ENCODE data around the gene DYSF.

DYSF gene

GRCh38 chr2:71503837-71504236 is 50.5 kb downstream of the DYSF start:
- DNase-seq = no peak

DNA sequence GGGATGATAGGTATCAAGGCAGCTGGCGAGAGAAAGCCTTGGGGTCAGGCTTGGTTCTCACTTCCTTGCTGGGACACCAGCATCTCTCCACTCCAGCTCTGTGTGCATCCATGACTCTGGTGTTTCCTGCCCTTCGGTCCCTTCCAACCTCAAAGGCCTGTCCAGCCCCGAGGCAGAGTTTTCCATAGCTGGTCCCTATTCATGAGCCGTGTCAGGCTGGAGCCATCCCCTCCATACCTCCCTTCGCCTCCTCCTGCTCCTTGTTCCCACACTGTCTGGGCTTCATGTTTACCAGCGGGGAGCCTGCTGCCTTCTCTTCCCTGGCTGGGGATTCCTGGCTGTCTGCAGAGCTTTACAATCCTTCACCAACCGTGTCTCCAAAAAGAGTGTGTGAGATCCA is 51.2 kb downstream of the DYSF start:
- no peak for DNase-seq

GRCh38 chr2:71505086-71505769 is 51.9 kb downstream of the DYSF start:
- DNase-seq = no peak

- DNase-seq = no peak
Measured at GRCh38 chr2:71505770-71506140, 52.4 kb downstream of the DYSF start.

DNA sequence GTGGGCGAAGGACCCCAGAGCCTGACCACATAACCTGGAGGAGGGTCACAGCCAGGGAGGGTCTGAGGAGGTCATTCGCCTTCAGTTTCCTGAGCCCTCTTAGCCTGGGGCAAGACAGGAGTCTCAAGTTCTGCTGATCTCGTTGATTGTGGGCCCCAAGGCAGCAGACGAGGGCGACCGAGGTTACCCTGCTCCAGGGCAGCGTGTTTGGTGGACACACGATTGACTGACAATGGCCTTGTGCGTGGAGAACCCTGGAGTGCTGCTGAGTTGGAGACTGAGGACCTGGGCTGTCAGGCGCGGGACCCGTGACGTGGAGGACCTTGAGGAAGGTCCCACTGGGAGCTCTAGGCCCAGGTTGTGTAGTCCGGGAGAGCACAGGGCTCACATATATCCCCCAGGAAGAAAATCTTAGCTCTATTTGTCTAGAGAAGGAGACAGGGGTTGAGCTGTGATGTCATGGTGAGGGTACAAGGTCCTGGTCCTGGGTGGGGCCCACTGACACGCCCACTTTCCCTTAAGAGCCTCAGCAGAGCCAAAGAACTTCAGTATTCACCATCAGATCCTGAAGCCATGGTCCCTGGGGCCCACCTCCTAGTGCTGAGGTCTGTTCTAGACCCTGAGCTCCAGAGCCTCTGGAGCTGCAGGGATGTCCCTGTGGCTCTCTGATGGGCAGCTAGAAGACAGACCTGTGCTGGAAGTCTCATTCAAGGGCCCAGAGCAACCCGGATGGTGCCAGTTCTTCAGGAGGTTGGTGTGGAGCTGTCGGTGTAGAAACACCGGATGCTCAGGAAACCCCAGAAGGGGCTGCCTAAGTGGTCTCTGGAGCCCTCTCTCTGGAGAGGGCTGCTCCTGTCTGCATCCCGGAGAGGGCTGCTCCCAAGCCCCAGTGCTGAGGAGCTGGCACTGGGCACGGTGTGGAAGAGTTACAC is 53.1 kb downstream of the DYSF start:
- DNase-seq = no peak

GRCh38 chr2:71507476-71507875 is 54.1 kb downstream of the DYSF start:
- DNase-seq = no peak

DNA sequence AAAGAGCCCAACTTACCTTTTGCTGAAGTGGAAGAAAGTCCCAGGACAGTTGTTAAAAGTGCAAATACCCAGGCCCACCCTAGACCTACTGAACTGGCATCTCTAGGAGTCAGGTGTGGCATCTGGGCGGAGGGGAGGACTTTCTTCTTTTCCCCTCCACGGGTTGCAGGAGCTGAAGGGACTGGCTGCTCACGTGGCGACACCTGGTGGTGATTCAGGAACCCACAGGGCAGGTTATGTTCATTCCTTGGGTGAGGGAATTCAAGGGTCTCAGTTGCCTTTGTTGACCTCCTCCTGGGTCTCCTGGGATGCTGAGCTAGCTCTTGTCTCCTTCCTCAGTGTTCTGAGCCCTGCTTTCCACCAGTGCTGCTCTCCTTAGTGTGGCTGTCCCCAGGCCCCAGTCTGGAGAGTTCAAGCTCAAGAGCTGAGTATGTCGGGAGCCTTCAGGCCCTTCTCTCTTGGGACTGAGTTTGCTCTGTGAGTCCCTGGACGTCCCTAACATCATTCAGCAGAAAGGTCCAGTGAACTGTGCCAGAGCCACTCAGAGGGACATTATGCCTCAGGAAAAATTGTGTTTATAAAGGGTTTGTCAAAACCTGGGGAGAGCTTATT is 56.9 kb downstream of the DYSF start:
- peak; percentile 84 for DNase-seq

- DNase-seq = no peak
Measured at GRCh38 chr2:71510938-71511337, 57.6 kb downstream of the DYSF start.

- no peak for DNase-seq
Measured at GRCh38 chr2:71511776-71512175, 58.4 kb downstream of the DYSF start.

GRCh38 chr2:71512386-71512785 is 59.0 kb downstream of the DYSF start:
- DNase-seq = no peak

DNA sequence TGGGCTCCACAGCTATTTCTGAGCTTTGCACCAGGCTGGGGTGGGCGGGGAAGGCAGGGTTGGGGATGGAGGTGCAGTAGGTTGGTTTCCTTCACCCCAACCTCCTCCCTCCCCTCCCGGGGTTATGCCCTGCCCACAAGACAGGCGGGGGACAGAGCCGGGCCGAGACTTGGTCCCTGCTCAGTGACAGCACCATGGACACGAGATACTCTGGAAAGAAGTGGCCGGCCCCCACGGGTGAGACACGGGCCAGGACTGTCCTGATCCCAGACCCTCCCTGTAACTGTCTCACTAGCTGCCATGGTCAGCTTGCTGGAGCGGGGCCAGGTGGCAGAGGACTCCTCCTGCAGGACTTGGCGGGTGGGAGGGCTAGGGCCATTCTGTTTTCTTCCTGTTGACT is 59.7 kb downstream of the DYSF start:
- DNase-seq = no peak

DNA sequence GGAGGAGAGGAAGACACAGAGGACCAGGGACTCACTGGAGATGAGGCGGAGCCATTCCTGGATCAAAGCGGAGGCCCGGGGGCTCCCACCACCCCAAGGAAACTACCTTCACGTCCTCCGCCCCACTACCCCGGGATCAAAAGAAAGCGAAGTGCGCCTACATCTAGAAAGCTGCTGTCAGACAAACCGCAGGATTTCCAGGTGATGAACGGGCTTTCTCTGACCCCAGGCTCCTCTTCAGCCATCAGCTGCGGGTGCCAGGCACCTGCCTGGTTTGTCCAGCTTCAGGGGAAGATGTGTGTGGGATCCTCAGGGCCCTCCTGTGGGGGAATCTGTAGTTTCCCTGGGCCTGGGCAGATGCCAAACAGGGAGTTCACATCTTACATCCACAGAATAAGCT is 60.4 kb downstream of the DYSF start:
- DNase-seq = no peak

- no peak for DNase-seq
Measured at GRCh38 chr2:71516253-71516888, 63.0 kb downstream of the DYSF start.

DNA sequence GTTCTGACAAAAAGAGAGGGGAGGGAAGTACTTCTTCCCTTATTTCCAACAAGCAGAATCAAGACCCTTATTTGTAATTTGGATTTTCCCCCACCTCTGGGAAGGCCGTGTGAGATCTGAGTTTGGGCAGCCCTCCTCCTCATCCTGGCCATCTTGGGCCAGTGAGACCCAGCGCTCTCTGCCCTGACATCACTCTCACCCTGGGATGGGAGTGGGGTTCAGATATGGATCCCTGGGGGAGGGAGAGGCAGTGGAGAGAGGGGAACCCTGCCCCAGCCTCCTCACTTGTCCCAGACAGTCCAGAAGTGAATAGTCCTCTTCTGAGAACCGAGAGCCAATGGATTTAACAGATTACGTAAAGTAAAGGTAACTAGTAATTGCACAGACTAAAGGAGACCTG is 64.5 kb downstream of the DYSF start:
- DNase-seq = no peak

GRCh38 chr2:71521436-71521950 is 68.1 kb downstream of the DYSF start:
- no peak for DNase-seq

DNA sequence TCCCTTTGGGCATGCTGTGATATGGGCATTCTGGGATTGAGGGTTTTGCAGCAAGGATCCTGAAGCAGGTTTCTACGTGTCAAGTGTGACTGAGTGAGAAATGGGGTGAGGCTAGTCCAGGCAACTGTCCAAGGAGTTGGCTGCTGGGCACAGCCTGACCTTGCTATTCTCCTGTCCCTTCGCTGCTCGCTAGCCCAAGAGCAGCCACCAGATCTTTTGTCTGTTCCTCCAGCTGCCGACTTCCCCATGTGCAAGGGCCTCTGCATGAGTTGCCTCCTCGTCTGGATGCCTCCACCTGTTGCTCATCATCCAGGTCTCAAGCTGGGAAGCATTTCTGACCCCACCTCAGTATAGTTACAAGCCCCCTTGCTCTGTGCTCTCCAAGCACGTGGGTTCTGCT is 71.1 kb downstream of the DYSF start:
- peak; percentile 8 for DNase-seq

DNA sequence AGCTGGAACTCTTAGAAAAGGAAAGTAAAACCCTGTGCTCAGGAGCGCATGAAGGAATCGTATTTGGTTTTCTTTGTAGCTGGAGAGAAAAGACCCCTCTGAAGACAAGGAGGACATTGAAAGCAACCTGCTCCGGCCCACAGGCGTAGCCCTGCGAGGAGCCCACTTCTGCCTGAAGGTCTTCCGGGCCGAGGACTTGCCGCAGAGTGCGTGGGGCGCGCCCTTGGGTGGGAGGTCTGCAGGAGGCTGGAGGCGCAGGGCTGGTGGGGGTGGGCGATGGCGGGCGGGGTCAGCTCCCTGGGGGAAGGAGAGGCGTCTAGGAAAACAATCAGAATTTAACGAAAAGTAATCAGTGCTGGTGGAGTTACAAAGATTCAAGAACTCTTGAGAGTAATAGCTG is 72.8 kb downstream of the DYSF start:
- no peak for DNase-seq

DNA sequence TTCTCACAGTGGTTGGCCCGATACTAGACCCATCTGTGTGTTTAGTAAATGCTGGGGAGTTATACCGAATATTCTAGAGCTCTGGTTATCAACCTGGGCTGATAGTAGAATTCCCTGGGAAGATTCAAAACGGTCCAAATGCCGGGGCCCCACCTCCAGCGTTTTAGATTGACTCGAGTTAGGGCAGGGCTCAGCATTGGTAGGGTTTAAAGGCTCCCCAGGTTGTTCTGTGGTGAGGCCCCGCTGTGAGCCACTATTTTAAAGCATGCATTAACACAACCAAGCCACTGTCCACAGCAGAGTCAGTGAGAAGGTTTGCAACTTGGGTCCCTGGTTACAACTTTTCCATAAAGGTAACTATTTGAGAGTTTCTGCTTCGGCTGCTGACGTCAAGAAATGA is 73.6 kb downstream of the DYSF start:
- DNase-seq = no peak

DNA sequence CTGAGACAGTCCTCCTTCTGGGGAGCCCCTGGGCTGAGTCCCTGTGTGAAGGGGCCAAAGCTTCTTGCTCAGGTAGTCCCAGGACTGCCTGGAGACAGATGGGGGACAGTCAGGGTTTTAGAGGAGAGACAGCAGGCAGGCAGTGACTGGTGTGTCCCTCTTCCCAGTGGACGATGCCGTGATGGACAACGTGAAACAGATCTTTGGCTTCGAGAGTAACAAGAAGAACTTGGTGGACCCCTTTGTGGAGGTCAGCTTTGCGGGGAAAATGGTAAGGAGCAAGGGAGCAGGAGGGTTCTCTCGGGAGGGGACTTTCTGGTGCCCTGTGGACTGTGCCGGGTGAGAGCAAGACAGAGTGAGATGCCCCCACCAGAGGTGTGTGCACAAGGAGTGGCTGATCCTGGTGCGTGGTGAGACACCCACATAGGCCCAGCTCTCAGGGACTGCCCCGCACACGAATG is 74.8 kb downstream of the DYSF start:
- no peak for DNase-seq

DNA sequence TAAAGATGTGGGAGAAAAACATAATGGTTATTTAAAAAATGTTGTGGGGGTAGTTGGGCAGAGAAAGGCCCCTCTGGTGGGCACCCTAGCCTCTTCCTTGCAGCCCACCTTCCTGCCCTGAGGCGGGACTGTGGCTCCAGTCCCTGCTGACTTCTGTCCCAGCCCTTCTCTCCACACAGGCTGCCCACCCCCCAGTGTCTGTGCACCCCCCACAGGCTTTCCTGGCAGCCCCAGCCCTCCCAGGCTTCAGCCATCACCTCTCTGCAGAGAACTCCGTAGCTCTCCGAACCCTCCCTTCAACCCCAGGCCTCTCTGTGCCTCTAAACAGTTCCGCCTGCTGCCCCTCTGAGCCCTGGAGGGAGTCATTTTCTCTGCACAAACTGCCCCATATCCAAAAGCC is 75.4 kb downstream of the DYSF start:
- no peak for DNase-seq

DNA sequence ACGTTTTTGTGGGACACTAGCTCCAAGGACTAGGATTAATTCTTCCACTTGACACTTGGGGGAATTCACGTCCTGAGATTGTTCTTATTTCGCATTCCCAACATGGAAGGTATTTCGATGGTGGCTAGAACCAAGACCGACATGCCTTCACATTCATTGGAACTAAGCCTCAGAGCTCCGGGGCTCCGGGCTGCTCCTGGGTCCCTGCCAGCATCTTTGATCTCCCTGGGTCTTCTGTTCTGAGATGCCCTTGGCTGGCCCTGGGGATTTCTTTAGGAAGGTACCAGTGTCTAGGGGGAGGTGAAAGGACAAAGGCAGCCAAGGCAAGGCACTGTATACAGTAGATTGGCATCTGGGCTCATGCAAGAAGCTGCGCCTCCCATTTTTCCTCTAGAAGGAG is 76.8 kb downstream of the DYSF start:
- no peak for DNase-seq

- peak; percentile 43 for DNase-seq
Measured at GRCh38 chr2:71530641-71531332, 77.4 kb downstream of the DYSF start.

Data from stimulated activated CD8-positive, alpha-beta memory T cell treated with anti-CD3 and anti-CD28 coated beads, Interleukin-4, amount 100 ng/mL, for 48 hours (primary cell).